ENCODE data around the gene PBX4. TPM values are rescaled to one million over a fixed set of nuclear protein-coding genes. Genes with fewer than 3 reads are reported as not detected.

Gene PBX4
- total and polyA plus RNA-seq, 11 donors: 0.43 to 0.69 (median 0.53) TPM; not detected in 8

DNA sequence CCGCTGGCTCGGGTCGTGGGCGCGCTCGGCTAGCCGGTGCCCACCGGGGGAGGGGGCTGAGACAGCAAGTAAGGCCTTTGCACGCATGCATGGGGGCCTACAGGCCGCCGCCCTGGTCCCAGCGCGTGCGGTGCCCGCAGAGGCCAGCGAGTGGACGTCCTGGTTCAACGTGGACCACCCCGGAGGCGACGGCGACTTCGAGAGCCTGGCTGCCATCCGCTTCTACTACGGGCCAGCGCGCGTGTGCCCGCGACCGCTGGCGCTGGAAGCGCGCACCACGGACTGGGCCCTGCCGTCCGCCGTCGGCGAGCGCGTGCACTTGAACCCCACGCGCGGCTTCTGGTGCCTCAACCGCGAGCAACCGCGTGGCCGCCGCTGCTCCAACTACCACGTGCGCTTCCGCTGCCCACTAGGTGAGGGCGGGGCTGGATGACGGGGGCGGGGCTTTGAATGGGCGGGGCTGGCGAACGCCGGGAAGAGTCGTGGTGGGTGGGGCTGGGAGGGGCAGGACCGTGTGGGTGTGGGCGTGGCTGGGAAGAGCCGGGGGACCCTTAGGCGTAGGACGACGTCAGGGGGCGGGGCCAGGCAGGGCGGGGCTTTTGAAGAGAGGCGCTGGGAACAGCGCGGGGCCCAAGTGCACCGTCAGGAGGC lies 78.3 kb downstream of the PBX4 start:
- no peak overlapping the region for H3K27ac ChIP-seq
- ATAC-seq: peak in 3 of 4 donors; percentile 9 to 52 (median 46)
- H3K36me3 ChIP-seq: peaks cover 0 to 4% (median 0%) of the 10 kb centered on the region in 9 donors
- peak overlapping the region in 4 of 12 donors; percentile 12 to 37 (median 26) for H3K4me3 ChIP-seq
- peaks cover 4 to 31% (median 14%) of the 10 kb centered on the region in 12 donors for H3K4me1 ChIP-seq
- 5 to 25% (median 12%) methylated on average over 11 to 74 of the region's 74 CpGs for WGBS, 4 donors
- TF ChIP-seq POLR2A (IDR thresholded peaks at IDR 0.05) (no peak), CTCF (IDR thresholded peaks at IDR 0.05) (no peak)
- peak; percentile 46 to 85 (median 66) for DNase-seq
- H3K9me3 ChIP-seq: no peaks in the 10 kb centered on the region
- peaks cover 23 to 72% (median 33%) of the 10 kb centered on the region in 9 donors for H3K27me3 ChIP-seq
- intact Hi-C loops (cut with DNase I): no loop called here

GRCh38 chr19:19539698-19540063 lies 78.8 kb downstream of the PBX4 start:
- DNase-seq (no peak), ATAC-seq (no peak)
- Histone ChIP-seq H3K9me3 (no peaks in the 10 kb centered on the region), H3K36me3 (peaks cover 0 to 5% (median 0%) of the 10 kb centered on the region in 9 donors), H3K4me3 (no peak overlapping the region), H3K27me3 (peaks cover 23 to 70% (median 33%) of the 10 kb centered on the region in 9 donors), H3K27ac (no peak overlapping the region), H3K4me1 (peaks cover 4 to 31% (median 14%) of the 10 kb centered on the region in 12 donors)
- TF ChIP-seq CTCF (IDR thresholded peaks at IDR 0.05): no peak
- intact Hi-C loops (cut with DNase I): loop anchor here in 5 of 10 donors (10.0 kb wide), 3 partner anchors 395 to 735 kb away; no protein-coding TSS in a partner anchor
- 38 to 63% (median 50%) methylated on average over 10 to 19 of the region's 19 CpGs for WGBS, 4 donors

- Histone ChIP-seq H3K4me3 (peak overlapping the region in 4 of 12 donors; percentile 41 to 52 (median 44)), H3K4me1 (peaks cover 4 to 31% (median 14%) of the 10 kb centered on the region in 12 donors), H3K9me3 (no peaks in the 10 kb centered on the region), H3K27ac (no peak overlapping the region), H3K27me3 (peaks cover 23 to 61% (median 32%) of the 10 kb centered on the region in 9 donors), H3K36me3 (peaks cover 0 to 5% (median 0%) of the 10 kb centered on the region in 9 donors)
- TF ChIP-seq CTCF (IDR thresholded peaks at IDR 0.05): no peak
- TF ChIP-seq POLR2A (IDR thresholded peaks at IDR 0.05): no peak
- 27 to 36% (median 33%) methylated on average over 7 of the region's 7 CpGs for WGBS, 4 donors
- intact Hi-C loops (cut with DNase I): loop anchor here in 5 of 10 donors (10.0 kb wide), 3 partner anchors 396 to 736 kb away; no protein-coding TSS in a partner anchor
- ATAC-seq: no peak
- no peak for DNase-seq
Observed at GRCh38 chr19:19538785-19539166, 79.7 kb downstream of the PBX4 start.

DNA sequence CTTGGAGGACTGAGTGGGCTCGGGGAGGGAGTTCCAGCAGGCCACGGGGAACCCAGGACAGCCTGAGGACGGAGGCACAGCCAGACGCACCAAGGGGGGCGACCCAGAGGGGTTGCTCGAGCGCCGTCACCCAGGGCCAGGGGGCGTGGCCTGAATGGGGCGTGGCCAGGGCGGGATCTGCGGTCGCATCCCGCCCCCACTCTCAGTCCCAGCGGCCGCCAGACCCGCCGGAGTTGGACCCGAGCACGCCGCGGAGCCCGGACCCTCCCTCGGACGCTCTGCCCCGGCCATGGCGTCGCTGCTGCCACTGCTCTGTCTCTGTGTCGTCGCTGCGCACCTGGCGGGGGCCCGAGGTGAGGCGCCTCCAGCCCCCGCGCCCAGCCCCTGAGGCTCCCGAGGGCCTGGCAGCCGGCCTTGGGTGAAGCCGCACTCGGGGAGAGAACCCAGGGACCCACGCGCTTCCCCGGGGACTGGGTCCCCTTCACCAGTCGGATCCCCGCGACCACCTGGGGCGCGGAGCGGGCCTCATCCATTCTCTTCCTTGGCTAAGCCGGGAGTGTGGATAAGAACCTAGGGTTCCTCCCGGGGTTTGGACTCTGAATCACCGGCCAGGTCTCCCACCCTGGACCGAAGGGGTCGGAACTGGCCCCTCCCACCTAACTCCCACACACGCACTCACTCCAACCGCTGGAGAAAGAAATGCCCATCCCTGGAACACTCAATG lies 80.3 kb downstream of the PBX4 start, which contains the start of gene CILP2:
Gene CILP2, plus strand, starts transcription at position 205 of the 724 bp plus-strand sequence. Its CDS starts 85 bp downstream, at position 290.
- intact Hi-C loops (cut with DNase I): loop anchor here in 5 of 10 donors (10.0 kb wide), 3 partner anchors 397 to 737 kb away; no protein-coding TSS in a partner anchor
- Histone ChIP-seq H3K4me1 (peaks cover 4 to 31% (median 14%) of the 10 kb centered on the region in 12 donors), H3K9me3 (no peaks in the 10 kb centered on the region), H3K27ac (no peak within 1 kb of the TSS), H3K27me3 (peaks cover 19 to 56% (median 28%) of the 10 kb centered on the region in 9 donors), H3K4me3 (peak within 1 kb of the TSS in 11 of 12 donors; percentile 1 to 52 (median 37)), H3K36me3 (peaks cover 0 to 5% (median 0%) of the 10 kb centered on the region in 9 donors)
- TF ChIP-seq POLR2A (IDR thresholded peaks at IDR 0.05) (no peak), CTCF (IDR thresholded peaks at IDR 0.05) (no peak)
- 3 to 11% (median 4%) methylated on average over 23 to 56 of the region's 56 CpGs for WGBS, 4 donors
- peak in 2 of 4 donors; percentile 18 to 21 for ATAC-seq
- DNase-seq: peak in 1 of 5 donors; percentile 24

Data from heart left ventricle (tissue), 16 donors.